ENCODE results near the gene ACSL5. TPM values are rescaled to one million over a fixed set of nuclear protein-coding genes. Genes with fewer than 3 reads are reported as not detected.
A peak's percentile ranks its signal among the peaks of the same experiment; 100 is the strongest.
"Not testable (repeated sequence)": the region's sequence is repeated elsewhere in the genome, so short reads cannot be mapped to it uniquely, and the experiment has no call there.

Gene ACSL5
- polyA plus RNA-seq, 3 donors, result 3.7 to 5.1 (median 5.1) TPM

DNA sequence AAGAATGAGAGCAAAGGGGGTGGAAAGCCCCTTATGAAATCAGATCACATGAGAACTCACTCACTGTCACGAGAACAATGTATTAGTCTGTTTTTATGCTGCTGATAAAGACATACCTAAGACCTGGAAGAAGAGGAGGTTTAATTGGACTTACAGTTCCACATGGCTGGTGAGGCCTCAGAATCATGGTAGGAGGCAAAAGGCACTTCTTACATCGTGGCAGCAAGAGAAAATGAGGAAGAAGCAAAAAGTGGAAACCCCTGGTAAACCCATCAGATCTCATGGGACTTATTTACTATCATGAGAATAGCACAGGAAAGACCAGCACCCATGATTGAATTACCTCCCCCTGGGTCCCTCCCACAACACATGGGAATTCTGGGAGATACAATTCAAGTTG, 32.9 kb downstream of the ACSL5 start:
- not testable (repeated sequence) for DNase-seq (ENCODE audit: low read depth in 3 of 3, low spot score in 2 of 3)

DNA sequence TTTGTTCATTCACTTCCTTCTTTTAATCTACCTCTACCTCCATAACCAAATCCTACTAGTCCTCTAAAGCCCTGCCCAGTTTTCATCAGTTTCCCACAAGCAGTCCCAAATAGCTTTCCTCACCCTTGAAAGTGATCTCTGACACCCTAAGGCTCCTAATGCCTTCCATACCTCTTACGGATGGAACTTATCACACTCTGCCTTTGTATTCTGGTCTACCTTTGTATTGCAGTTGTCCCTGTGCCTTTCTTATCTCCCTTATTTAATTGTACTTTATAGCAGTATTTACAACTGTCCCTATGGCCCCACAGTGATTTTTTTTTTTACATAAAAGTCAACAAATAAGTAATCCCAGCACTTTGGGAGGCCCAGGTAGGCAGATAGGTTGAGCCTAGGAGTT, 33.8 kb downstream of the ACSL5 start:
- DNase-seq (ENCODE audit: low read depth in 3 of 3, low spot score in 2 of 3), result no peak

DNA sequence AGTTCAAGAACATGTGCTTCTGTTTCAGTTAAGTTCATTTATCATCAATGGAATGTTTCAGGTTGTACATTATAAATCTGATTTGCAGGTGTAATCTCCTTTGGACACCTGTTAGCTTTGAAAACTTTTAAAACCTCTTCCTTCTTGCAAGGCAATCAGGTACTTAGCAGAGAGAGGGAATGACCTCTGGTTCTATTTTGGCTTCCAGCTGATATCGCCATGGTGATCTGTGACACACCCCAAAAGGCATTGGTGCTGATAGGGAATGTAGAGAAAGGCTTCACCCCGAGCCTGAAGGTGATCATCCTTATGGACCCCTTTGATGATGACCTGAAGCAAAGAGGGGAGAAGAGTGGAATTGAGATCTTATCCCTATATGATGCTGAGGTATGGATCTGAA, 35.4 kb downstream of the ACSL5 start:
- no peak for DNase-seq (ENCODE audit: low read depth in 3 of 3, low spot score in 2 of 3)

DNA sequence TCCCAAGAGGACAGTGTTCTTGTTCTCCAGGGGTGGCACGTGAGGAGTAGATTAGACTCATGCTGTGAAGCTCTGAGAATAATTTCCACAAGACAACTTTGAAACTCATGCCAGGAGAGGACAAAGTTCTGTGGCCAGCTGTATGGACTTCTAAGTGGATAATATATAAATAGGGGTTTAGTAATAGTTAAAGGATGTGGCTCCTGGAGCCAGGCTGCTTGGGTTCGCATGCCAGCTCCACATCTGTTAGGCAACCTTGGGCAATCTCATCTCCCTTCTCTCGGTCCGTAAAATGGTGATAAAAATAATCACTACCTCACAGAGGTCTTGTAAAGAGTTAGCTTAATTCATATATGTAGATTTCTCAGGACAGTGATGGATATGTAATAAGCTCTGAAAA, 35.8 kb downstream of the ACSL5 start:
- DNase-seq (ENCODE audit: low read depth in 3 of 3, low spot score in 2 of 3), result no peak

DNA sequence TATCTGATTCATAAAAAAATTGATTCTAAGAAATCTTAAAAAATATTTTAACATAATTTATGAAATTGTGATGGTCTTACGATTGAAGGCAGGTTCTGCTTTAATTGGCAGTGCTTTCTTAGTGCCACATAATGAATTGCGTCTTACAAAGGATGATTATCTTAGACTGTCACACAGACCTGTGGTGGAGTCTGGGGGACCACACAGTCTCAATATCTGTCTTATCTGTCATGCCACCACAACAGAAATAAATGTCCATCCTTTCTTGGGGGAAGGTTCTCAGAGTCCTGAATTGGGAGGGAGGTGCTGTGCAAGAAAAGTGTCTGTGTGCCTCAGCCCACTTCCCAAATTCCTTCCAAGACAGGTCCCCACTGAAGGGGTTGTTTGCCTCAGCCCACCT, 38.8 kb downstream of the ACSL5 start:
- DNase-seq (ENCODE audit: low read depth in 3 of 3, low spot score in 2 of 3), result no peak

DNA sequence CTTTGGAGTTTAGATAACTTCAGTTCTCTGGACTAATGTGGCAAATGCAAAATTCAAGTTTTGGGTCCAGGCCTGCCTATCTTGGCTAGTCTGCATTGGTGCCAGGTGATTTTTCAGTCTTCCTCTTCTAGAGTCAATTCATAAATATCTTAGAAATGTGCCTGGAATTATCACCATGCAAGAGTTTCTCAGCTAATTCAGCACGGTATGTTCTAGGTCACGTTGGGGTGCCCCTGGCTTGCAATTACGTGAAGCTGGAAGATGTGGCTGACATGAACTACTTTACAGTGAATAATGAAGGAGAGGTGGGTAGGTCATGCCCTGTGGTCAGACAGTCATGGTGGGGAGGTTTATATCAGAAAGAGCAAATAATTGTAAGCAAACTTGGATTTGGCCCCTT, 47.8 kb downstream of the ACSL5 start:
- no peak for DNase-seq (ENCODE audit: low read depth in 3 of 3, low spot score in 2 of 3)

DNA sequence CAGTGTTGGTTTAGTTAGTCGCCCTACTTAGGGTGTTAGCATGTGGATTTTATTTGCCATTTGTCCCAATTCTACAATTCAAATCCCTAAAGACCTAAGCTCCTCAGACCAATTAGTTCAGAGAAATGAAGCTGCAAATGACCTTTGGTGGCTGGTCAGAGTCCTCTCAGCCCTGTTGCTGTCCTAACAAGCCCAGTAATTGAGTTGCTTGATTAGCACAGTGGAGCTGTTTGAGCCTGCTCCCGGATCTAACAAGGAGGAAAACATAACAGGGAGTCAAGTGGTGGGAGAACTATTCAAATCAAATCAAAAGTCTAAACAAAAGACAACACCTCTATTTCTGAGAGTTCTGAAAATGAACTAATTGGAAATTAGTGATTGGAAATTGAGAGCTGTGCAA, 50.7 kb downstream of the ACSL5 start:
- DNase-seq (ENCODE audit: low read depth in 3 of 3, low spot score in 2 of 3), result no peak

DNA sequence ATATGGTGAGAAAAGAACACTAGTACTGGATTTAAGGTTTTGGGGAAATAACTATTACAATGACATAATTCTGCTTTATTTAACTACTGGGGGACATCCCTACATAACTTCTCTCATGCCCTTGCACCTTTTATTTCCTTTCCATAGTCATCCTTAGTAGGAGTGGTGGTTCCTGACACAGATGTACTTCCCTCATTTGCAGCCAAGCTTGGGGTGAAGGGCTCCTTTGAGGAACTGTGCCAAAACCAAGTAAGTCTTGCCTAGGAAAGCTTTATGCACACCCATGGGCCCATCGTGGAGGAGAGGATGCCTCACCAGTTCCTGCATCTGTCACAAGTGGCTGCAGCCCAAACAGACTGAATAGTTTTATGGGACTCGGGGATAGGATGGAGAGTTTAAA, 52.2 kb downstream of the ACSL5 start:
- no peak for DNase-seq (ENCODE audit: low read depth in 3 of 3, low spot score in 2 of 3)

DNA sequence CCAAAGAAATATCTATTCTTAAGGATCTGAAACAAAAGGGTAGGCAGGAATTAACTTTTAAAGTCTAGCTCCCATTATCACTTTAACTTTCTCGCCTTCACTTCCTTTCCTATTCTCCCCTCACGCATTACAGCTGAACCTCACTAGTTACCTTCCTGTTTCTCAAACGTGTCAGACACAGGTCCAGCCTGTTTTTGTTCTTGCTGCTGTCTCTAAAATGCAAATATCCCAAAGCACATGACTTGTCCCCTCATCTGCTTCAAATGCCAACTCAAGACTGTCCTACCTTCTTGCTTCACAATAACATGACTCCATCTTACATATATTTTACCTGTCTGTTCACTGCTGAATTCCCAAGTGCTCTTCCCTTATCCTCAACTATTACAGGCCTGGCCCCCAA, 55.2 kb downstream of the ACSL5 start:
- no peak for DNase-seq (ENCODE audit: low read depth in 3 of 3, low spot score in 2 of 3)

DNA sequence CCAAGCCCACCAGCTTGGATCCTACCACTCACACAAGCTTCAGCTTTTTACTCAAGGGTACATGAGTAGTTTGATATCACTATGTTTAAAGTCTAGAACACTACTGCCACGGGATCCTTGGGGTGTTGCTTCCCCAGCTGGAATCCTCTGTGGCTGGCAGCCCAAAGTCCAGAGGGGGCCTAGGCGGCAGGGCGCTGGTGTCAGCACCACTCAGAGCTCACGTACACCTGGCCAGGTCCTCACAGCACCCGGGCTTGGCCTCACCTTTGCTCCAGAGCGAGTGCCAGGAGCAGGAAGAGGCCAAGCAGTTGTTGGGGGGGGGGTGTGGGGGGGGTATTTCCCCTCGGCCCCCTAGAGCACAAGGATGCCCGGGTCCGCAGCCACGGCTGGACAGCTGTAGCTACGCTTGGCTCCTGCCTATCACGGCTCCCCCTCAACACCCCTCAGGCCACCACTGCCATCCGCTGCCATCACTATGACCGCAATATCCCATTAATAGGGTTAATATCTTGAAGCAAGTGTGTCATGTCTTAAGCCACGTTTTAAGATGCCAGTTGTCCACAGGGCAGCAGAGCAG, 55.8 kb downstream of the ACSL5 start:
- no peak for DNase-seq (ENCODE audit: low read depth in 3 of 3, low spot score in 2 of 3)

DNA sequence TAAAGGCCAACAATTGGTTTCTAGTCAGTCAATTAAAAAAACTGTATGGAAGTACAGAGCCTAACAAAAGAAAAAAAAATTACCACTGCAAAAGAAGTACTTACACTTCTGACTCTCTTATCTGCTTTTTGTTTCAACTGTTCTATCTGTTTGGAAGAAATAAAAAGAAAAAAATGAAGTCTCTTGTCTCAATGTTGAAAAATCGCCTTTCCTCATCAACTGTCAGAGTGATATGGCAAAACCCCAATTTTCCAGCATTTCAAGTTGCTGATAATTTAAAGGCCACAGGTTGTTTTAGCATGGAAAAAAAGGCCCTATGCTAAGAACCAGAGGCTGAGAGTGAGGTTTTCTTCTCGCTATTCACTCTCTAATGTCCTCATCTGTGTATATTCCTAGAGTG, 59.2 kb downstream of the ACSL5 start:
- DNase-seq (ENCODE audit: low read depth in 3 of 3, low spot score in 2 of 3), result no peak

DNA sequence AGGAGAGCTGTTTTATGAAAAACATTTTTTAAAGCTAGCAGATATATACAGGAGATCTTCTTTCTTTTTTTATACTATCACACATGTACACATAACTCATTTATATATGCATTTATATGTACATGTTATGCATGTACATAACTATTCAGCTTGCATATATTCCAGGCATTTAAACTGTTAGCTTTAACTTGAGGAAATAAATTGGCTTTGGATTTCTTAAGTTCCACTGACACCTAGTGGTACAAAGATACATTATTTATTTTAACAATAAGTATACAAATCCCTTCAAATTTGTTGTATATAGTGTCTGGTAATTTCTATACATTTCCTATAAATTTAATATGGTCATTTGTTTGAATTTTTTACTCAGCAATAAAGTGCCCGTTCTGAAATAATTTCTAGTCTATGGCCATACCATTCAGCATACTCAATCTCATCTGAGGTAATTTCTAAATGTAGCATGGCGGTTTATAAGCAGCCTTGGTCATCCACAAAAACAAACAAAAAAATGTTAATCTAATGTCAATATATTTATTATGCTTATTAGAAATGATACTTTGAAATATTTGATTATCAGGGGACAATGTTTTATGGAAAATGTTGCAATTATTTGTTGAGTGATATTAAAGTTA, 61.2 kb downstream of the ACSL5 start:
- DNase-seq (ENCODE audit: low read depth in 3 of 3, low spot score in 2 of 3), result no peak

DNA sequence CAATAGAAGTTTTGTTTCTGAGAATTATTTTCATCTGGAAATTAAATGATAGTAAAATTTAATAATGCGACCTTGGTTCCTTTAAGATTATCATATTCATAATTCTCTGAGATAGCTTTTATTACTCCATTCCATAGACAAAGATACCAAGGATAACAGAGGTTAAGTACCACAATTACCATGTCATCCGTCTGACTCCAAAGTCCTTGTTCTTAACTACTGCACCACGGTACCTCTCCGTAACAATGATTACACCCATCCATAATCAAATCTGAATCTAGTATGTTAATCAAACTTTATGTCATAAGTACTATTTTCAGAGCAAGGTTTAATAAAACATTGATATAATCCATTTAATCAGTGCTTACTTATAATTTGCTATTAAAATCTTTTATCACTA, 64.4 kb downstream of the ACSL5 start:
- no peak for DNase-seq (ENCODE audit: low read depth in 3 of 3, low spot score in 2 of 3)

DNA sequence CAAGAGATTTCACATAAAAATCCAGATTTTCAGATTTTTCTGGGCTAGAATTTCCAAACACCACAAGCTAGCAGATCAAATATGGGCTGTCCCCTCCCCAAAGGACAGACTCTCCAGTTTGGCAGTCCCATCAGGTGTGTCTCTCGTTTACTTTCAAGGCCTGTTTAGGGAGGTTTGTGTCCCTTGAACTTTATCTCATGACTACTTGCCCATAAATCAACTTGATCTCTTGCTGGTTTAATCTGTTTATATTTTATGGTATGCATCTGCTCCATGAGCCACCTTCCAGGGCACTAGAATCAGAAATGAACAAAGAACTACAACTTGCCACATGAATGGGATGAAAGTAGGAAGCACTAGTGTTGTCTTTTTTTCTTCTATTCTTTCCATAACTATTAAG, 67.6 kb downstream of the ACSL5 start:
- no peak for DNase-seq (ENCODE audit: low read depth in 3 of 3, low spot score in 2 of 3)

DNA sequence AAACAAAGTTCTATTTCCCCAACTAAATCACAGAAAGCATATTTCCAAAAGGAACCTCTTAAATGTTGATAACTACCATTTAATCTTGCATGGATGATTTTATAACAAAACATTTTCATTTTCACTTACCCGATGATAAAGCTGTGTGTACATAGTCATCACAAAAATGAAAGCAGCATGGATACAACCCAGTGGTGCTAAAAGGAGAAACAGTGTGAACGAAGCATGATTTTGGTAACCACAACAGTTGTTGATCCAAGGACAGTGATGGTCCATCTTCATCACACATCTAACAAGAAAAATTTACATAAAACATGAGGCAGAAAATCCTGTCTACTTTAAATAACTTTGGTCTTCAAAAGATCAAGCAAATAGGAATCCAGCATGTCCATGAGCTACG, 68.1 kb downstream of the ACSL5 start:
- DNase-seq (ENCODE audit: low read depth in 3 of 3, low spot score in 2 of 3), result no peak

DNA sequence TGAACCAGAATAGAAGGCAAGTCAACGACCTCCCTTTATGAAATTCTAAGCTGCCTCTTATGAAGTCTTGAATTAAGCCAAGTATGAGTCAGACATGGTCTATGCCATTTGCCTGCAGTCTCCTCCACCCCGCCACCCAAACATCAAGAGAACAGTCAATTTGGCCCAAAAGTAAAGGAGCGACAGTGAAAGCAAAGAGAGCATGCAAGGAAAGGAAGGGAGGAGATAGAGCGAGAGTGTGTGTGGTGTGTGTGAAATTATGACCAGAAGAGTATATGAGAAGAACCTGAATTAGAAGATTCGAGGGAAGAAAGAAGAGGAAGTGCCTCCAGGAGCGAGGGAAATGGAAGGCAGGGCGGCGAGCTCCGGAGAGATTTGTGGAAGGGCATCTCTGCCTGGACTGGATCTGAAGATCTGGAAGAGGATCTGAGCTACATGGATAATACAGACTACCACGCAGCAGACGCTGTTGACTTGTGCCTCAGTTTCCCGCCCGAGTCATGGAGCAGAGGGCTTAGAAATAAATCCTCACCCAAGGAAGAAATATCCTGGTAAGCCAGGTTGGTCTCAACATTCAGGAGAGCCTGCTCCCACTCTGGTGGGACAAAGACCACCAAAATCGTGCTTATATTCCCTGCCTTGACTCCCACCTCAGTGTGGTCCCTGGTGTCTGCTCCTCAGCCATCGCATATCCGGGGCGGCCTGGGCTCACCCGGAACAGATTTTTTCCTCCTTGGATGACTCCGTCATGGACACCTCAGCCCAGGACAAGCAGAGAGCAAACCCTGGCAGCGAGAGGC, 72.3 kb downstream of the ACSL5 start:
- no peak for DNase-seq (ENCODE audit: low read depth in 3 of 3, low spot score in 2 of 3)

DNA sequence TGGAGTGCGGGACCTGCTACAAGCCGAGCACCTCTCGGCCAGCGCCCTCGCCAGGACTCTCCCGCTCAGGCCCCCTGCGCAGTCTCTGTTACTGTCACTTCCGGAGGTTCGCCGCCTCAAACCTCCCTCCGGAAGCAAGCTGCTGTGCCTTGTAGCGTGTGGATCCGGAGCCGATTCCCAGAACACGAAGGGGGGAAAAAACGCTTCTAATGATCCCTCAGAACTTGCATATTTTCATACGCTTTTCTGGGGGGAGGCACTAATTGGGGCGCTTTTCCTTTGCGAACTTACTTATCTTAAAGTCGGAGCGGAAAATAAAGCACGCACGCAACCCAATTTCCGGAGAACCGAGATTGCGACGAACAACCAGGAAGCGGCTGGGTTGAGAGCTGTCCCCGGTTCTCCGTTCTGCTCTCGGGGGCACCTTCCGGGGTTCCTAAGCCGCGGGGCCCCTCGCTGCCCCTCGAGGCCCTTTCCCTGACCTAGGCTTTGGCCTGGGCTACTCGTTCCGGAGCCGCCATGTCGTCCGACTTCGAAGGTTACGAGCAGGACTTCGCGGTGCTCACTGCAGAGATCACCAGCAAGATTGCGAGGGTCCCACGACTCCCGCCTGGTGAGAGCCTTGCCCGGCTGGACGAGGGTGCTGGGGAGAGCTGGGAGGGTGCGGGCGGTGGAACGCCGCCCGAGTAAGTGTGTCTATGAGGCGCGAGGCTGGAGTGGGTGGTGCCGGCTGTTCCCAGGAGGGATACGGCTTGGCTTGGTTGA, 73.1 kb downstream of the ACSL5 start, which contains the start of the genes VTI1A and ZDHHC6:
VTI1A (plus strand) TSS at position 361 of the 765 bp plus-strand sequence; CDS start at position 520, 159 bp downstream.
ZDHHC6 (minus strand) TSS at position 60 of the 765 bp plus-strand sequence. CDS start 1,478 bp downstream, outside the sequence.
- DNase-seq (ENCODE audit: low read depth in 3 of 3, low spot score in 2 of 3), result peak; percentile 76 to 87 (median 83)

DNA sequence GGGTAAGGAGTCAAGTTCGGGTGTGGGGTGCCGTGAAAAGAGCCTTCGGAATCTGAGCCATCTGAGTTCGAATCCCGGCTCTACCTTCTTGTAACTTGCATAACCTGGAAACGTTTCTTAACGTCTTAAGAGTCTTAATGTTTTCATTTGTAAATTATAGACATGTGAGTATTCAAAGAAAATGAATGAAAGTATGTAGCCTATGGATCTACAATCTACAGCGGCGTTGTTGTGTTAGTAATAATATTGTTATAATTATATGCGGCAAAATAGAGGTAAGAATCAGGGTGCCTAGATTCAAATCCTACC, 73.7 kb downstream of the ACSL5 start:
- DNase-seq (ENCODE audit: low read depth in 3 of 3, low spot score in 2 of 3), result no peak

DNA sequence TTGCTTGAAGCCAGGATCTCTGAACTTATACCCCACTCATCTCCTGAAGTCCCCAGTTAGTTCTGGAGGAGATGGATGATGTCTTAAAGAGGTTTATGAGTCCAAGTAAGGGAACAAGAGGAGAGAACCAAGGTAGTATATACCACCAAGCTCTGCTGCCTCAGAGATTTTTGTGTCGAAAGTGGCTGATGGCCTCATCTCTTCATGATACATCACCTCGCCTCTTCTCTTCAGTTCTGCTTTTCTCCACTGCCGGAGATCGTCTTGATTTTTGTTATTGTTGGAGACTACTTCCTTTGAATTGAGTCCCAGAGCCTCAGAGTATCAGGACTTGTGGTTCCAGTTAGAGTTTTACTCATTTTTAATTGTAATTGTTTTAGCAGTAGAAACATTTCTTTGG, 75.0 kb downstream of the ACSL5 start:
- no peak for DNase-seq (ENCODE audit: low read depth in 3 of 3, low spot score in 2 of 3)

DNA sequence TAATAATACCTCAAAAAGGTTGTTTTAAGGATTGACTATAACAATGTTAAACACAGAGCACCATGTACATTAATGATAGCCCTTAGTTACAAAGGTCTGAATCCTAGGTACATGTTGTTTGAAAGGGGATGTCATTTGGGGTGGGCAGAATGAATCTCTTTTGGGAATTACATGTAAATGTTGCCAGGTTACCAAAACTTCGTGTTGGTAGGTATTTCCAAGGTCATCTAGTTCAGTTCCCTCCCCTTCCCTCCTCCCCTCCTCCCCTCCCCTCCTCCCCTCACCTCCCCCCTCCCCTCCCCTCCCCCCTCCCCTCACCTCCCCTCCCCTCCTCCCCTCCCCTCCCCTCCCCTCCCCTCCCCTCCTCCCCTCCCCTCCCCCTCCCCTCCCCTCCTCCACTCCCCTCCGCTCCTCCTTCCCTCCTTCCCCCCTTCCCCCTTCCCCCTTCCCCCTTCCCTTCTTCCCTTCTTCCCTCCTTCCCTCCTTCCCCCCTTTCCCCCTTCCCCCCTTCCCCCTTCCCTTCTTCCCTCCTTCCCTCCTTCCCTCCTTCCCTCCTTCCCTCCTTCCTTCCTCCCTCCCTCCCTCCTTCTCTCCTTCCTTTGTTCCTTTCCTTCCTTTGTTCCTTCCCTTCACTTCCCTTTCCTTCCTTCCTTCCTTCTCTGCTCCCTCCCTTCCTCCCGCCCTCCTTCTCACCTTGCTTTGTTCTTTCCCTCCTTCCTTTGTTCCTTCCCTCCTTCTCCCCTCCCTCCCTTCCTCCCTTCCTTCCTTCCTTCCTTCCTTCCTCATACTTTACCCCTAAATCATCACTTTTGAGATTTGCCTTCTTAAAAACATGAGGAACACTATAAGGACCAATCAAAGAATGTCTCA, 81.2 kb downstream of the ACSL5 start:
- DNase-seq (ENCODE audit: low read depth in 3 of 3, low spot score in 2 of 3), result no peak

All from right renal cortex interstitium (tissue), 3 donors.